ENCODE measurements around the gene PRR7.

PRR7 gene

GRCh38 chr5:177468685-177469628 lies 22.3 kb downstream of the PRR7 start:
- no peak for FAIRE-seq
- no peak for DNase-seq (ENCODE audit: low spot score)

GRCh38 chr5:177469750-177470525 lies 23.3 kb downstream of the PRR7 start:
- DNase-seq (ENCODE audit: low spot score) (no peak), FAIRE-seq (no peak)

- DNase-seq (ENCODE audit: low spot score) (peak; percentile 35), FAIRE-seq (no peak)
Measured at GRCh38 chr5:177470759-177471536, 24.3 kb downstream of the PRR7 start.

- FAIRE-seq (no peak), DNase-seq (ENCODE audit: low spot score) (no peak)
Measured at GRCh38 chr5:177471610-177472356, 25.2 kb downstream of the PRR7 start.

- FAIRE-seq, result no peak
- peak; percentile 31 for DNase-seq (ENCODE audit: low spot score)
Measured at GRCh38 chr5:177472460-177473442, 26.1 kb downstream of the PRR7 start.

- DNase-seq (ENCODE audit: low spot score) (peak; percentile 19), FAIRE-seq (no peak)
Measured at GRCh38 chr5:177473443-177474001, 26.9 kb downstream of the PRR7 start, which contains the start of gene DBN1. TSS of gene DBN1 (minus strand) at chr5:177473634. CDS start at chr5:177473521, 113 bp downstream.

GRCh38 chr5:177474002-177474476 lies 27.4 kb downstream of the PRR7 start:
- DNase-seq (ENCODE audit: low spot score) (no peak), FAIRE-seq (no peak)

- DNase-seq (ENCODE audit: low spot score) (no peak), FAIRE-seq (no peak)
Measured at GRCh38 chr5:177474846-177475562, 28.4 kb downstream of the PRR7 start.

GRCh38 chr5:177475563-177476427 lies 29.2 kb downstream of the PRR7 start:
- DNase-seq (ENCODE audit: low spot score) (no peak), FAIRE-seq (no peak)

- FAIRE-seq (no peak), DNase-seq (ENCODE audit: low spot score) (no peak)
Measured at GRCh38 chr5:177476531-177477233, 30.1 kb downstream of the PRR7 start.

- DNase-seq (ENCODE audit: low spot score) (no peak), FAIRE-seq (no peak)
Measured at GRCh38 chr5:177477701-177478477, 31.3 kb downstream of the PRR7 start.

GRCh38 chr5:177478711-177479646 lies 32.4 kb downstream of the PRR7 start:
- FAIRE-seq, result no peak

GRCh38 chr5:177479774-177480173 lies 33.2 kb downstream of the PRR7 start:
- DNase-seq (ENCODE audit: low spot score) (peak; percentile 49), FAIRE-seq (peak; percentile 21)

More at GRCh38 chr5:177478711-177479646, 32.4 kb downstream of the PRR7 start:
- DNase-seq (ENCODE audit: low spot score), result no peak

GRCh38 chr5:177482359-177482795 lies 35.8 kb downstream of the PRR7 start:
- DNase-seq (ENCODE audit: low spot score), result no peak
- FAIRE-seq, result no peak

- no peak for DNase-seq (ENCODE audit: low spot score)
- FAIRE-seq, result no peak
Measured at GRCh38 chr5:177483042-177483441, 36.4 kb downstream of the PRR7 start.

Data from RCC 7860 (cell line).